BJ (cell line): ENCODE data around the gene OR1L8. TPM values are rescaled to one million over a fixed set of nuclear protein-coding genes. Genes with fewer than 3 reads are reported as not detected.
"Not testable (repeated sequence)": the region's sequence is repeated elsewhere in the genome, so short reads cannot be mapped to it uniquely, and the experiment has no call there.

ENCODE experiments used
- CTCF ChIA-PET: fragments of 350-600 bp; formaldehyde crosslinking; extraction: SDS; loops from one replicate; lab custom pipeline; 2021; ENCODE audit warnings: antibody characterized with exemption, inconsistent platforms; lab: Yijun Ruan, JAX
- POLR2A ChIA-PET: fragments of 300-600 bp; sonication (Branson Sonifier 250); formaldehyde crosslinking; extraction: SDS; loops from one replicate; lab custom pipeline; 2021; ENCODE audit warnings: antibody characterized with exemption; lab: Charles Lee
- DNase-seq: peaks from one replicate; pipeline ENCODE4 v3.0.0-alpha.2; 2011; ENCODE audit warnings: low read depth
- H3K27me3 ChIP-seq: 2 replicates; pipeline ENCODE4 v1.6.0; 2011; ENCODE audit warnings: low read length; ENCODE audit not compliant: control insufficient read depth, insufficient read depth
- H3K36me3 ChIP-seq: 2 replicates; pipeline ENCODE4 v1.5.1; 2011; ENCODE audit warnings: low read length; ENCODE audit not compliant: control insufficient read depth, insufficient read depth
- H3K4me3 ChIP-seq: 2 replicates; pipeline ENCODE4 v1.5.1; 2011; ENCODE audit warnings: low read depth, mild to moderate bottlenecking, control low read depth, low read length
- CTCF ChIP-seq: IDR thresholded peaks from 2 replicates; pipeline ENCODE4 v1.5.1; 2011; ENCODE audit warnings: low read depth, mild to moderate bottlenecking, control low read depth, inconsistent platforms, low read length, moderate library complexity; ENCODE audit not compliant: insufficient read depth
- polyA minus RNA-seq: library from RNA; depleted of rRNA, polyadenylated mRNA; stranded (reverse); fragments of >200 nt; gene quantifications from 2 replicates; pipeline ENCODE4 v1.2.3, GENCODE V29; 2011; rRNA and poly(A)+ RNA removed
- polyA plus RNA-seq: library from polyadenylated mRNA; depleted of rRNA; stranded (reverse); fragments of >200 nt; gene quantifications from 2 replicates; pipeline ENCODE4 v1.2.3, GENCODE V29; 2011; rRNA removed

Gene OR1L8, protein sequence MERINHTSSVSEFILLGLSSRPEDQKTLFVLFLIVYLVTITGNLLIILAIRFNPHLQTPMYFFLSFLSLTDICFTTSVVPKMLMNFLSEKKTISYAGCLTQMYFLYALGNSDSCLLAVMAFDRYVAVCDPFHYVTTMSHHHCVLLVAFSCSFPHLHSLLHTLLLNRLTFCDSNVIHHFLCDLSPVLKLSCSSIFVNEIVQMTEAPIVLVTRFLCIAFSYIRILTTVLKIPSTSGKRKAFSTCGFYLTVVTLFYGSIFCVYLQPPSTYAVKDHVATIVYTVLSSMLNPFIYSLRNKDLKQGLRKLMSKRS
- polyA plus RNA-seq (0.05 and 0.07 TPM in 2 replicates), polyA minus RNA-seq (not detected in 2 replicates)

DNA sequence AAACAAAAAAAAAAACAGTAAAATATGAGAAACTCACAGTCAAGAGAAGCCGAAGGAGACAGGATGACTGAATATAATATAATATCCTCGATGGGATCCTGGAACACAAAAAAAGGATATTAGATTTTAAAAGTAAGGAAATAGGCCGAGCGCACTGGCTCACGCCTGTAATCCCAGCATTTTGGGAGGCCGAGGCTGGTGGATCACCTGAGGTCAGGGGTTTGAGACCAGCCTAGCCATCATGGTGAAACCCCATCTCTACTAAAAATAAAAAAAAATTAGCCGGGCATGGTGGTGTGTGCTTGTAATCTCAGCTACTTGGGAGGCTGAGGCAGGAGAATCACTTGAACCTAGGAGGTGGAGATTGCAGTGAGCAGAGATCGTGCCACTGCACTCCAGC, at the start of gene OR1L8:
OR1L8 (minus strand) TSS at position 101 of the 400 bp plus-strand sequence. CDS start 14,907 bp downstream, outside the sequence.
- H3K4me3 ChIP-seq, POLR2A ChIA-PET, H3K36me3 ChIP-seq, DNase-seq, CTCF ChIA-PET, H3K27me3 ChIP-seq: not testable (repeated sequence)

DNA sequence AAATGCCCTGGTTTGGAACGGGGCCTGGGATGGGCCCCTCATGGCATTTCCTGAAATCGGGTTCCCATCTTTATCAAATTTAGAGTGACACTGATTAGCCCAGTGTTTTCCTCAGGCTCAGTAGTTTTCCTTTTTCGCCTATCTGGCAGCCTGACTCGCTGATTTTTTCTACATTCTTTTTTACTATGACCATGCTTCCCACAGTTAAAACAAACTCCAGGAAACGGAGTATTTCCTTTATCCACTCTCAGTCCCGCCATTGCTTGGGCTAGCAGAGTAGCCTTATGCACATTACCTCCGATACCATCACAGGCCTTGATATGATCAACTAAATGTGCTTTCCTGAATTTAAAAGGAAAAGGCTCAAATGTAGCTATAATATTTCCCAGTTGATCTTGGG, 36.8 kb upstream of the OR1L8 start:
- ChIA-PET POLR2A (no interaction called here), CTCF (interaction anchor here (1.0 kb wide), 1 partner anchor 9 kb away, joined by 3 read pairs; no protein-coding TSS in a partner anchor)
- no peak for DNase-seq
- no peaks in the 10 kb centered on the region for H3K36me3 ChIP-seq
- H3K27me3 ChIP-seq: no peaks in the 10 kb centered on the region
- no peak overlapping the region for H3K4me3 ChIP-seq
- no peak for TF ChIP-seq CTCF

DNA sequence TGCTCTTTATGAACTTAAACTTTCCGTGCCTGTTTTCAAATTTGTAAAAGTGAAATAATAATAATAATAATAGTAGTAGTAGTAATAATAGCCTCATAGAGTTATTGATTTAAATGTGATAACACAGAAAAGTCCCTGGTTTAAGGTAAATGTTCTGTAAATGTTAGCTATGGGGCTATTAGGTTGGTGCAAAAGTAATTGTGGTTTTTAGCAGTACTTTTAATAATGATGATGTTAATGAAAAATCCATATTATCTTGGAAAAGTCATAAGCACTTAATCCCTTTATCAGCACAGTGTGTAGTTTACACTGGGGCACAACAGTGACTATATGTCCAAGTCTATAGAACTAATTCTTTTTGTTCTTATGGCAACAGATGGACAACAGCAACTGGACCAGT, 31.2 kb upstream of the OR1L8 start, which contains the start of gene OR1Q1:
OR1Q1 (plus strand) TSS at position 377 of the 400 bp plus-strand sequence; CDS start at position 377, 0 bp downstream.
- H3K27me3 ChIP-seq: no peaks in the 10 kb centered on the region
- no peak for TF ChIP-seq CTCF
- no peaks in the 10 kb centered on the region for H3K36me3 ChIP-seq
- no peak for DNase-seq
- no peak within 1 kb of the TSS for H3K4me3 ChIP-seq
- POLR2A ChIA-PET: no interaction called here
- CTCF ChIA-PET: no interaction called here

GRCh38 chr9:122609804-122610203, 26.6 kb upstream of the OR1L8 start:
- ChIA-PET POLR2A (no interaction called here), CTCF (no interaction called here)
- H3K36me3 ChIP-seq: no peaks in the 10 kb centered on the region
- H3K27me3 ChIP-seq: 0 out of 2 replicates have a peak, but pooled peaks cover 2% of the 10 kb centered on the region
- no peak for TF ChIP-seq CTCF
- no peak for DNase-seq
- no peak overlapping the region for H3K4me3 ChIP-seq

GRCh38 chr9:122606587-122606986, 23.4 kb upstream of the OR1L8 start:
- CTCF ChIA-PET: no interaction called here

More at GRCh38 chr9:122606587-122606986, 23.4 kb upstream of the OR1L8 start:
- DNase-seq: no peak
- POLR2A ChIA-PET: no interaction called here
- no peak for TF ChIP-seq CTCF
- H3K4me3 ChIP-seq: no peak overlapping the region
- no peaks in the 10 kb centered on the region for H3K36me3 ChIP-seq
- H3K27me3 ChIP-seq: 0 out of 2 replicates have a peak, but pooled peaks cover 2% of the 10 kb centered on the region
